HepG2 (cell line): ENCODE data around the gene ZKSCAN4. TPM values are rescaled to one million over a fixed set of nuclear protein-coding genes. Genes with fewer than 3 reads are reported as not detected.

Experiments used
- ARID2 ChIP-seq: sonication (generic); formaldehyde crosslinking; IDR thresholded peaks from 2 replicates; pipeline ENCODE4 v1.8.1; 2022; ENCODE audit warnings: mild to moderate bottlenecking, missing genetic modification reagents, borderline replicate concordance
- ASH2L ChIP-seq: fragments of 300-600, 200-600 bp; sonication (generic); IDR thresholded peaks from 2 replicates; pipeline ENCODE4 v1.7.0; 2017; ENCODE audit warnings: low read depth, mild to moderate bottlenecking, moderate library complexity, mixed read lengths, low read length; ENCODE audit not compliant: insufficient read length
- FOXK2 ChIP-seq: fragments of 450-650 bp; IDR thresholded peaks from 2 replicates; pipeline ENCODE4 v1.6.1; 2016
- KLF11 ChIP-seq: IDR thresholded peaks from 2 replicates; pipeline ENCODE4 v1.6.1; 2016; ENCODE audit warnings: missing compliant biosample characterization
- MZF1 ChIP-seq: sonication (generic); formaldehyde crosslinking; IDR thresholded peaks from 2 replicates; pipeline ENCODE4 v1.8.1; 2023; ENCODE audit warnings: mild to moderate bottlenecking, missing genetic modification reagents, borderline replicate concordance
- NFKBIZ ChIP-seq: IDR thresholded peaks from 2 replicates; pipeline ENCODE4 v1.6.1; 2018; ENCODE audit warnings: missing genetic modification reagents, missing compliant biosample characterization
- RBM22 ChIP-seq: fragments of 200-400 bp; formaldehyde crosslinking; optimal IDR thresholded peaks from 2 replicates; pipeline ENCODE3; 2017; ENCODE audit warnings: mild to moderate bottlenecking, low read length, moderate library complexity
- RFX1 ChIP-seq: fragments of 450-650 bp; IDR thresholded peaks from 2 replicates; pipeline ENCODE4 v1.6.1; 2017
- ZBED4 ChIP-seq: sonication (generic); formaldehyde crosslinking; IDR thresholded peaks from 2 replicates; pipeline ENCODE4 v1.4.0; 2020; ENCODE audit warnings: missing genetic modification reagents, borderline replicate concordance
- ZBTB49 ChIP-seq: sonication (generic); formaldehyde crosslinking; IDR thresholded peaks from 2 replicates; pipeline ENCODE4 v1.4.0; 2020; ENCODE audit warnings: missing genetic modification reagents, borderline replicate concordance
- ZEB1 ChIP-seq: IDR thresholded peaks from 2 replicates; pipeline ENCODE4 v1.6.1; 2012; ENCODE audit warnings: mild to moderate bottlenecking, low read depth, inconsistent platforms; ENCODE audit not compliant: insufficient replicate concordance
- ZNF253 ChIP-seq: sonication (generic); formaldehyde crosslinking; IDR thresholded peaks from 2 replicates; pipeline ENCODE4 v1.8.0; 2022; ENCODE audit warnings: mild to moderate bottlenecking, missing genetic modification reagents, borderline replicate concordance
- ZNF44 ChIP-seq: sonication (generic); formaldehyde crosslinking; IDR thresholded peaks from 2 replicates; pipeline ENCODE4 v1.5.1; 2020; ENCODE audit warnings: mild to moderate bottlenecking, missing genetic modification reagents
- ZNF496 ChIP-seq: sonication (generic); formaldehyde crosslinking; IDR thresholded peaks from 2 replicates; pipeline ENCODE4 v1.8.1; 2023; ENCODE audit warnings: mild to moderate bottlenecking, moderate library complexity, missing genetic modification reagents; ENCODE audit not compliant: insufficient replicate concordance
- ZNF557 ChIP-seq: sonication (generic); formaldehyde crosslinking; IDR thresholded peaks from 2 replicates; pipeline ENCODE4 v1.4.0; 2020; ENCODE audit warnings: missing genetic modification reagents
- polyA plus RNA-seq, 8 experiments: library from polyadenylated mRNA; depleted of rRNA in 3 of 8; stranded (reverse) in 7 of 8; unstranded in 1 of 8; fragments of >200 nt; fragmentation: Illumina TruSeq in 4 of 8; extraction: Trizol in 4 of 8; gene quantifications; 2 replicates each; pipeline versions ENCODE4 v1.2.1 to v1.2.3, GENCODE V29; 2011 to 2016; ENCODE audit warnings: low read depth in 4 of 8, missing spikeins in 1 of 8, mixed read lengths in 1 of 8; ENCODE audit not compliant: insufficient read depth in 1 of 8
- total RNA-seq, 5 experiments: library from RNA; depleted of rRNA; stranded (reverse); fragments of >200 nt; fragmentation: Illumina TruSeq; extraction: Trizol; gene quantifications; 2 replicates each; pipeline ENCODE4 v1.2.3, GENCODE V29; 2016; ENCODE audit warnings: low read depth in 1 of 5
- TF ChIP-seq, protein P1 (sequence below): sonication (generic); formaldehyde crosslinking; IDR thresholded peaks from 2 replicates; pipeline ENCODE4 v1.8.1; 2022; ENCODE audit warnings: mild to moderate bottlenecking, missing genetic modification reagents
- TF ChIP-seq, protein P2 (sequence below): sonication (generic); formaldehyde crosslinking; IDR thresholded peaks from 2 replicates; pipeline ENCODE4 v1.8.1; 2023; ENCODE audit warnings: missing genetic modification reagents, mild to moderate bottlenecking, borderline replicate concordance
- TF ChIP-seq, protein P3 (sequence below): sonication (generic); formaldehyde crosslinking; conservative IDR thresholded peaks from 2 replicates; pipeline ENCODE4 v1.4.0; 2020; ENCODE audit warnings: missing genetic modification reagents
- TF ChIP-seq, protein P4 (sequence below): sonication (generic); formaldehyde crosslinking; conservative IDR thresholded peaks from 2 replicates; pipeline ENCODE4 v1.8.1; 2023; ENCODE audit warnings: missing genetic modification reagents

ZKSCAN4 gene
- total and polyA plus RNA-seq, 2 of the 13 experiments (the other 11 are each of a cell fraction or from before 2014, with no cell fraction given), result 2.9 to 7.8 TPM

GRCh38 chr6:28212510-28213212 lies 39.4 kb downstream of the ZKSCAN4 start (continued):
- no peak for TF ChIP-seq ARID2 (CRISPR knock-in tag)
- no peak for TF ChIP-seq ZBTB49 (CRISPR knock-in tag)
- TF ChIP-seq, protein P1, sequence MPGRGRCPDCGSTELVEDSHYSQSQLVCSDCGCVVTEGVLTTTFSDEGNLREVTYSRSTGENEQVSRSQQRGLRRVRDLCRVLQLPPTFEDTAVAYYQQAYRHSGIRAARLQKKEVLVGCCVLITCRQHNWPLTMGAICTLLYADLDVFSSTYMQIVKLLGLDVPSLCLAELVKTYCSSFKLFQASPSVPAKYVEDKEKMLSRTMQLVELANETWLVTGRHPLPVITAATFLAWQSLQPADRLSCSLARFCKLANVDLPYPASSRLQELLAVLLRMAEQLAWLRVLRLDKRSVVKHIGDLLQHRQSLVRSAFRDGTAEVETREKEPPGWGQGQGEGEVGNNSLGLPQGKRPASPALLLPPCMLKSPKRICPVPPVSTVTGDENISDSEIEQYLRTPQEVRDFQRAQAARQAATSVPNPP (CRISPR knock-in tag), result no peak
- no peak for TF ChIP-seq MZF1 (CRISPR knock-in tag)
- no peak for TF ChIP-seq KLF11 (CRISPR knock-in tag)
- TF ChIP-seq FOXK2, result no peak
- peak; percentile 81 for TF ChIP-seq RBM22
- no peak for TF ChIP-seq ZNF557 (CRISPR knock-in tag)
- TF ChIP-seq ZEB1, result peak; percentile 34
- TF ChIP-seq, protein P2, sequence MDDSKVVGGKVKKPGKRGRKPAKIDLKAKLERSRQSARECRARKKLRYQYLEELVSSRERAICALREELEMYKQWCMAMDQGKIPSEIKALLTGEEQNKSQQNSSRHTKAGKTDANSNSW, result no peak
- TF ChIP-seq ZNF496 (CRISPR knock-in tag), result no peak
- no peak for TF ChIP-seq RFX1
- TF ChIP-seq, protein P3, sequence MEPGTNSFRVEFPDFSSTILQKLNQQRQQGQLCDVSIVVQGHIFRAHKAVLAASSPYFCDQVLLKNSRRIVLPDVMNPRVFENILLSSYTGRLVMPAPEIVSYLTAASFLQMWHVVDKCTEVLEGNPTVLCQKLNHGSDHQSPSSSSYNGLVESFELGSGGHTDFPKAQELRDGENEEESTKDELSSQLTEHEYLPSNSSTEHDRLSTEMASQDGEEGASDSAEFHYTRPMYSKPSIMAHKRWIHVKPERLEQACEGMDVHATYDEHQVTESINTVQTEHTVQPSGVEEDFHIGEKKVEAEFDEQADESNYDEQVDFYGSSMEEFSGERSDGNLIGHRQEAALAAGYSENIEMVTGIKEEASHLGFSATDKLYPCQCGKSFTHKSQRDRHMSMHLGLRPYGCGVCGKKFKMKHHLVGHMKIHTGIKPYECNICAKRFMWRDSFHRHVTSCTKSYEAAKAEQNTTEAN (CRISPR knock-in tag), result 0 out of 2 replicates have a peak, but pooled peaks have one; percentile 36
- no peak for TF ChIP-seq ZBED4
- TF ChIP-seq ASH2L, result peak; percentile 39
- 0 out of 2 replicates have a peak, but pooled peaks have one; percentile 30 for TF ChIP-seq NFKBIZ
- TF ChIP-seq ZNF44 (CRISPR knock-in tag), result peak; percentile 57; the same call in 1 of the 2 replicates
- TF ChIP-seq, protein P4, sequence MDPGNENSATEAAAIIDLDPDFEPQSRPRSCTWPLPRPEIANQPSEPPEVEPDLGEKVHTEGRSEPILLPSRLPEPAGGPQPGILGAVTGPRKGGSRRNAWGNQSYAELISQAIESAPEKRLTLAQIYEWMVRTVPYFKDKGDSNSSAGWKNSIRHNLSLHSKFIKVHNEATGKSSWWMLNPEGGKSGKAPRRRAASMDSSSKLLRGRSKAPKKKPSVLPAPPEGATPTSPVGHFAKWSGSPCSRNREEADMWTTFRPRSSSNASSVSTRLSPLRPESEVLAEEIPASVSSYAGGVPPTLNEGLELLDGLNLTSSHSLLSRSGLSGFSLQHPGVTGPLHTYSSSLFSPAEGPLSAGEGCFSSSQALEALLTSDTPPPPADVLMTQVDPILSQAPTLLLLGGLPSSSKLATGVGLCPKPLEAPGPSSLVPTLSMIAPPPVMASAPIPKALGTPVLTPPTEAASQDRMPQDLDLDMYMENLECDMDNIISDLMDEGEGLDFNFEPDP (CRISPR knock-in tag), result no peak
- no peak for TF ChIP-seq ZNF253
